H1 (cell line): ENCODE data around the gene SRPRB.

Source experiments
- ATF3 ChIP-seq: IDR thresholded peaks from 2 replicates; pipeline ENCODE4 v1.6.1; 2011; ENCODE audit warnings: low read depth, mild to moderate bottlenecking, low read length; ENCODE audit not compliant: insufficient read depth
- TF ChIP-seq, protein P1 (sequence below), 3 experiments: IDR thresholded peaks; 1 replicate in 2 of 3; 2 replicates in 1 of 3; pipeline versions ENCODE4 v1.5.1 to v1.6.1; 2011; ENCODE audit warnings: low read length in 3 of 3, mild to moderate bottlenecking in 3 of 3, inconsistent platforms in 2 of 3, low read depth in 1 of 3, moderate library complexity in 1 of 3; ENCODE audit not compliant: insufficient read depth in 1 of 3; ENCODE audit errors: control extremely low read depth in 1 of 3

GRCh38 chr3:133853063-133853924 lies 47.7 kb downstream of the SRPRB start:
- TF ChIP-seq, protein P1, sequence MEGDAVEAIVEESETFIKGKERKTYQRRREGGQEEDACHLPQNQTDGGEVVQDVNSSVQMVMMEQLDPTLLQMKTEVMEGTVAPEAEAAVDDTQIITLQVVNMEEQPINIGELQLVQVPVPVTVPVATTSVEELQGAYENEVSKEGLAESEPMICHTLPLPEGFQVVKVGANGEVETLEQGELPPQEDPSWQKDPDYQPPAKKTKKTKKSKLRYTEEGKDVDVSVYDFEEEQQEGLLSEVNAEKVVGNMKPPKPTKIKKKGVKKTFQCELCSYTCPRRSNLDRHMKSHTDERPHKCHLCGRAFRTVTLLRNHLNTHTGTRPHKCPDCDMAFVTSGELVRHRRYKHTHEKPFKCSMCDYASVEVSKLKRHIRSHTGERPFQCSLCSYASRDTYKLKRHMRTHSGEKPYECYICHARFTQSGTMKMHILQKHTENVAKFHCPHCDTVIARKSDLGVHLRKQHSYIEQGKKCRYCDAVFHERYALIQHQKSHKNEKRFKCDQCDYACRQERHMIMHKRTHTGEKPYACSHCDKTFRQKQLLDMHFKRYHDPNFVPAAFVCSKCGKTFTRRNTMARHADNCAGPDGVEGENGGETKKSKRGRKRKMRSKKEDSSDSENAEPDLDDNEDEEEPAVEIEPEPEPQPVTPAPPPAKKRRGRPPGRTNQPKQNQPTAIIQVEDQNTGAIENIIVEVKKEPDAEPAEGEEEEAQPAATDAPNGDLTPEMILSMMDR (IDR thresholded peaks at IDR 0.05; ENCODE audit: control extremely low read depth in 1 of 3, insufficient read depth in 1 of 3, low read depth in 1 of 3, low read length in 3 of 3) = no peak
- TF ChIP-seq ATF3 = no peak
